ENCODE data around the gene SZRD1. TPM values are rescaled to one million over a fixed set of nuclear protein-coding genes. Genes with fewer than 3 reads are reported as not detected.

Gene SZRD1
- total RNA-seq, 1 donor from 2014 or later, result 119 TPM

GRCh38 chr1:16430606-16431005, 63.6 kb downstream of the SZRD1 start:
- H3K27me3 Mint-ChIP-seq (ENCODE audit: low read depth), result peaks cover 8% of the 10 kb centered on the region
- H3K9me3 Mint-ChIP-seq, result no peaks in the 10 kb centered on the region
- DNase-seq (ENCODE audit: low spot score in 2 of 2, unreplicated experiment in 2 of 2), result no peak
- H3K4me3 Mint-ChIP-seq, result no peak overlapping the region
- no peak for TF ChIP-seq CTCF (IDR thresholded peaks at IDR 0.05; ENCODE audit: unreplicated experiment)
- no peak overlapping the region for H3K27ac Mint-ChIP-seq
- H3K4me1 Mint-ChIP-seq, result no peaks in the 10 kb centered on the region
- no peaks in the 10 kb centered on the region for H3K36me3 Mint-ChIP-seq

DNA sequence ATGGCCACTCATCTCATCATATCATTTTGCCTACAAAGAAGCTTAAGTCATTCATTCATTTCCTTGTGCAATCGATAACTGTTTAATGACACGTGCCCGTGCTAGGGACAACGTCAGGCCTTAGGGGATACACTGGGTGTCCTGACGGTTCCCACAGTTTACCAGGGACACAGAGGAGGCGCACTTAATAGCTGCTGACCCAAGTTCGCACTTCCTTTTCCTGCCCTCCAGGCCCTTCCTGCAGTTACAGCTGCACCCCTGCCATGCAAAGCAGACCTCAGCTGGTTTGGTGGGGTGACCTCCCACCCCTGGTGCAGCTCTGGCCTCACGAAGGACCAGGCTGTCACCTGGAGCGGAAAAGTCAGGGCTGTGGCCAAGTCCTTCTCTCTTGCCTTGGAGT, 66.0 kb downstream of the SZRD1 start:
- DNase-seq (ENCODE audit: low spot score in 2 of 2, unreplicated experiment in 2 of 2), result no peak
- peaks cover 8% of the 10 kb centered on the region for H3K27me3 Mint-ChIP-seq (ENCODE audit: low read depth)
- H3K4me3 Mint-ChIP-seq, result no peak overlapping the region
- H3K9me3 Mint-ChIP-seq, result no peaks in the 10 kb centered on the region
- no peaks in the 10 kb centered on the region for H3K36me3 Mint-ChIP-seq
- H3K4me1 Mint-ChIP-seq, result no peaks in the 10 kb centered on the region
- TF ChIP-seq CTCF (IDR thresholded peaks at IDR 0.05; ENCODE audit: unreplicated experiment), result no peak
- no peak overlapping the region for H3K27ac Mint-ChIP-seq

- TF ChIP-seq CTCF (IDR thresholded peaks at IDR 0.05; ENCODE audit: unreplicated experiment), result no peak
- Mint-ChIP-seq H3K36me3 (no peaks in the 10 kb centered on the region), H3K27ac (no peak overlapping the region), H3K27me3 (ENCODE audit: low read depth) (peaks cover 8% of the 10 kb centered on the region), H3K4me1 (no peaks in the 10 kb centered on the region), H3K9me3 (no peaks in the 10 kb centered on the region), H3K4me3 (no peak overlapping the region)
- no peak for DNase-seq (ENCODE audit: low spot score in 2 of 2, unreplicated experiment in 2 of 2)
Observed at GRCh38 chr1:16434007-16434406, 67.0 kb downstream of the SZRD1 start.

DNA sequence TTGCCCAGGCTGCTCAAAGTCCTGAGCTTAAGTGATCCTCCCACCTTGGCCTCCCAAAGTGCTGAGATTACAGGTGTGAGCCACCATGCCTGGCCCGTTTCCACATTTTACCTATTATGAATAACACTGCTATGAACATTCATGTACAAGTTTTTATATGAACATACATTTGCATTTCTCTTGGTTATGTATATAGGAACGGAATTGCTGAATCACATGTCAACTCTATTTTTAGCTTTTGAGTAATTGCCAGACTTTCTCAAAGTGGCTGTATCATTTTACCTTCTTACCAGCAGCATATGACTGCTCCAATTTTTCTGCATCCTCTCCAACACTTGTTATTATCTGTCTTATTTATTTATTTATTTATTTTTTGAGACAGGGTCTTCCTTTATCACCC, 67.5 kb downstream of the SZRD1 start:
- H3K27me3 Mint-ChIP-seq (ENCODE audit: low read depth), result peaks cover 8% of the 10 kb centered on the region
- DNase-seq (ENCODE audit: low spot score in 2 of 2, unreplicated experiment in 2 of 2), result no peak

DNA sequence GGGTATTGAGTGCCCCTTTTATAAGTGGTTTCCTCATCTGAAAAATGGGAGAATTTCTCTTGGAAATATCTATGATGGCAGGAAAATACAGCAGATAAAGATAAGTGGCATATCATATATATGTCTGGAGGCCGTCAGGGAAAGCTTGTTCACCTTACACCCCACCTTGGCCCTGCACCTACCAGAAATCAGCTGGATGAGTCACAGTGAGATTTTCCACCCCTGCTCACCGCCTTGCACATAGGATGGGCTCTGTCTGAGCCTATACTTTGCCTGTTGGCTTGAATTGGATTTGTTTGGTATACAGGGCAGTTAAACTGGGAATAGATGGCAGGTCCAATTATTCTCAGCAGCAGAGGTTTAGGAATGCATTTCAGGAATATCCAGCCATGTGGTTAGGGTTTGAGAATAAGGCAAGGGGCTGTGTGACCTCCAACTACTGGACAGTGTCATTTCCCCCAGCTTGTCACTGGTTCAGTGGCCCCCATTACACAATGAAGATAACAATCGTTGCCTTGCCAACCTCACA, 70.0 kb downstream of the SZRD1 start, which contains the start of gene SPATA21:
Gene SPATA21 (minus strand): TSS at position 479 of the 529 bp plus-strand sequence. CDS start 6,053 bp downstream, outside the sequence.
- TF ChIP-seq CTCF (IDR thresholded peaks at IDR 0.05; ENCODE audit: unreplicated experiment), result no peak
- DNase-seq (ENCODE audit: low spot score in 2 of 2, unreplicated experiment in 2 of 2), result no peak
- H3K36me3 Mint-ChIP-seq, result no peaks in the 10 kb centered on the region
- H3K4me1 Mint-ChIP-seq, result peaks cover 11% of the 10 kb centered on the region
- H3K9me3 Mint-ChIP-seq, result no peaks in the 10 kb centered on the region
- peaks cover 8% of the 10 kb centered on the region for H3K27me3 Mint-ChIP-seq (ENCODE audit: low read depth)
- H3K4me3 Mint-ChIP-seq, result no peak within 1 kb of the TSS
- H3K27ac Mint-ChIP-seq, result no peak within 1 kb of the TSS

More for the DNA sequence above, 67.5 kb downstream of the SZRD1 start:
- Mint-ChIP-seq H3K36me3 (no peaks in the 10 kb centered on the region), H3K9me3 (no peaks in the 10 kb centered on the region), H3K4me1 (no peaks in the 10 kb centered on the region), H3K4me3 (no peak overlapping the region), H3K27ac (no peak overlapping the region)
- TF ChIP-seq CTCF (IDR thresholded peaks at IDR 0.05; ENCODE audit: unreplicated experiment), result no peak

GRCh38 chr1:16438516-16438915, 71.5 kb downstream of the SZRD1 start:
- H3K4me3 Mint-ChIP-seq, result no peak overlapping the region
- H3K4me1 Mint-ChIP-seq, result peaks cover 11% of the 10 kb centered on the region
- H3K27me3 Mint-ChIP-seq (ENCODE audit: low read depth), result no peaks in the 10 kb centered on the region
- no peaks in the 10 kb centered on the region for H3K9me3 Mint-ChIP-seq
- no peaks in the 10 kb centered on the region for H3K36me3 Mint-ChIP-seq
- no peak for DNase-seq (ENCODE audit: low spot score in 2 of 2, unreplicated experiment in 2 of 2)
- H3K27ac Mint-ChIP-seq, result no peak overlapping the region
- TF ChIP-seq CTCF (IDR thresholded peaks at IDR 0.05; ENCODE audit: unreplicated experiment), result no peak

Measured in mesothelial cell of epicardium (in vitro differentiated cells).